Measurements from ENCODE around the gene FAM24B.

FAM24B gene

DNA sequence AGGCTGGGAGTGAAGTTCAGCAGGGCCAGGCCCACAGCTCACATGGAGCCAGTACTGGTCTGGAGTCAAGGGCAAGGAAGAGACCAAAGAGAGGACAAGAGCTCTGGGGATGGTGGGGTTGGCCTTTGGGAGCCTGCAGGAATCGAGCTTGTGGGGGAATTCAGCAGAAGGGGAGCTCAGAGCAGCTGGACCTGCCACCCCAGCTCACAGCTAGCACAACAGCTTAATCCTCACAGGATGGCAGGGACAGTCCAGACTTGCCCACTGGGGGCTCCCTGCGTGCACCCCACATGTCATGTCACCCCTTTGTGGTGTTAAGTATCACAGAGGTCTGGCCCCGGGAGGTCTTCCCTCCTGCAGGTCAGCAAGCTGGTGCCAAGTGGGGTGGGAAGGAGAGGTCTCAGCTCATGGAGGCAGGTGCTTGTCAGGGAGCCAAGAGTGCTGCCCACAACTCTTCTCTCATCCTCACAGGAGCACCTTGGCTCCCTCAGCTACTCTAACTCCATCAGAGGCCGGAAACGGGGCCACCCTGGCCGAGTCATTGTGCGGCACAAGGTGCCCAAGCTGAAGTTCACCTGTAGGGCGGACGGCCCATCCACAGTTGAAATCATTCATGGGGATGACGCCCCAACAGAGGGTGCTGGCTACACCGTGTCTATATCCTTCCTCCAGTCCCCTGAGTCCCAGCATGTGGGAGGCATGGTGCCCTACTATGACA, 56.2 kb downstream of the FAM24B start:
- no peak for DNase-seq (ENCODE audit: low spot score)

DNA sequence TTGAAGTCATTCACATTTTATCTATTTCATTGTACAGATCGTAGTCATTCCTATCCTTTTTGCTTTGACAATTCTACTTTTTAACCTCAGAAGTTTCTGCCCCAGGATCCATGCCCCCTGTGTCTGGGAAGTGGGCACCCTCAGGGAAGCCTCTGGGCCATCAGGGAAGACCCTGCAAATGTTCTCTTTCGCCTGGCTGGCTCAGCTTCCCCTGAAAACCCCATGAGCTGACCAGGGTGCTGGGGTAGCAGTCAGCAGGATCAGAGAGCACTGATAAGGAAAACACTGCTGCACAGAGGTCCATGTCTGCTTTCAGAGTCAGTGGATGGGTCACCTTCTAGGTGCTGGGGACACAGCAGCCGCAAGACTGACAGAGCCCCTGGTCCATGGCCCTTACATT, 57.6 kb downstream of the FAM24B start:
- DNase-seq (ENCODE audit: low spot score): no peak

- DNase-seq (ENCODE audit: low spot score): no peak
Measured at GRCh38 chr10:122815458-122815857, 63.9 kb downstream of the FAM24B start.

DNA sequence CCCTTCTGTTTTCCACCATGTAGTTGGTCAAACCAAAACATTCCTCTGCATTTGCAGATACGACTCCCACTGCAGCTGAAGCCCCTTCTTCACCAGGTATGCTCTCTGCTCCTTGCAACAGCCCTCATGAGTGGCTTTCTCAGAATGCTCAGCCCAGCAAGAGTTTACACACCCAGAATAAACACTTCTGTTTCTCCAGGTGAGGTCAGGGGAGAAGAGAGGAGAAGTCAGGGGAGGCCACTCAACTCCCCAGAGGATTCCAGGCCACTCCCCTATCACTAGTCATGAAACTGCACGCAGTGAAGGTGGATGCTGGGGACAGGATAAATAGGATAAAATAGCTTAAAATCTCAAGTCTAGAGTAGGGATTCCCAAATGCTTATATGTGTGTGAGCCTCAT, 64.9 kb downstream of the FAM24B start:
- no peak for DNase-seq (ENCODE audit: low spot score)

DNA sequence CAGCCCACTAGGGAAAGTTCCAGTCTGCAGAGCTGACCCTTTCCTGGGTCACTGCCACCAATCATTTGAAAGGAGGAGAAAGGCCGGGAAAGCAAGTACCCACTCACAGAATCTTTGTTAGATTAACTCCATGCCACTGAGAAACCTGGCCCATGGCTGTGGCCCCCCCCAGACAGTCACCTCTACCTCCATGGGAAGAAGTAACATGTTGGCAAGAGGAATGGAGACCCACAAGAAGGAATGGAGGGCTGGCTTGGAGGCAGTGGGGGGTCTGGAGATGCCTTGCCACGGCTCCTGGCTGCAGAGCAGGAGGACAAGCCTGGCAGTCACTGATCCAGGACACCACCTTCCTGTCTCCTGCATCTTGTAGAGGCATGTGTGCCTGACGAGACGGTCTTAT, 66.6 kb downstream of the FAM24B start:
- no peak for DNase-seq (ENCODE audit: low spot score)

DNA sequence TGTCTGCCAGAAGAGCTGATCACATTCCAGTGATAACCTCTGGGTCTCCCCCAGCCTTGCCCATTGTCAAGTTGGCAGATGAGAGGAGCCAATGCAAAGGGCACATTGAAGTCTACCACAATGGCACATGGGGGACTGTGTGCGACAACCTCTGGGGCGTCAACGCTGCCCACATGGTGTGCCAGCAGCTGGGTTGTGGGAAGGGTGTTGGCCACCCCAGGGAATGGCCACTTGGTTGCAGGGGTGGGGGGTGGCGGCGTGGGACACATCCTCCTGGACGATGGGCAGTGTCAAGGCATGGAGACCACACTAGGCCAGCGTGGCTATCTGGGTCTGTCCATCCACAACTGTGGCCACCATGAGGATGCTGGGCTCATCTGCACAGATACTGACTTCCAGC, 77.1 kb downstream of the FAM24B start:
- DNase-seq (ENCODE audit: low spot score): no peak

Data from D341Med (cell line).